Neural progenitor cell (in vitro differentiated cells): ENCODE measurements around the gene ADAM8. TPM values are rescaled to one million over a fixed set of nuclear protein-coding genes. Genes with fewer than 3 reads are reported as not detected.

Source experiments
- DNase-seq: peaks from one replicate; pipeline ENCODE4 v3.0.0-alpha.2; 2016; ENCODE audit warnings: low spot score
- H2AFZ ChIP-seq: fragments of 200-600 bp; sonication (generic); replicated peaks from 2 replicates; pipeline ENCODE4 v1.6.1; 2016; ENCODE audit warnings: antibody characterized with exemption
- H3F3A ChIP-seq: fragments of 200-600 bp; sonication (generic); 2 replicates; pipeline ENCODE4 v1.6.1; 2016; ENCODE audit warnings: antibody characterized with exemption, low read depth
- H3K27ac ChIP-seq: fragments of 200-600 bp; sonication (generic); 2 replicates; pipeline ENCODE4 v1.5.1; 2016; ENCODE audit warnings: mild to moderate bottlenecking
- H3K27me3 ChIP-seq: fragments of 200-600 bp; sonication (generic); 2 replicates; pipeline ENCODE4 v1.6.1; 2016; ENCODE audit warnings: mild to moderate bottlenecking, moderate library complexity
- H3K36me3 ChIP-seq: fragments of 200-600 bp; sonication (generic); 2 replicates; pipeline ENCODE4 v1.5.1; 2016
- H3K4me1 ChIP-seq: fragments of 200-600 bp; sonication (generic); 2 replicates; pipeline ENCODE4 v1.6.1; 2016; ENCODE audit warnings: mixed run types
- H3K4me2 ChIP-seq: fragments of 200-600 bp; sonication (generic); 2 replicates; pipeline ENCODE4 v1.6.1; 2016
- H3K4me3 ChIP-seq: fragments of 200-600 bp; sonication (generic); 2 replicates; pipeline ENCODE4 v1.5.1; 2016
- H3K79me2 ChIP-seq: fragments of 200-600 bp; sonication (generic); 2 replicates; pipeline ENCODE4 v1.6.1; 2016; ENCODE audit warnings: low read depth
- H3K9ac ChIP-seq: fragments of 200-600 bp; sonication (generic); 2 replicates; pipeline ENCODE4 v1.6.1; 2016
- H3K9me3 ChIP-seq: fragments of 200-600 bp; sonication (generic); 2 replicates; pipeline ENCODE4 v1.5.1; 2016; ENCODE audit warnings: low read depth
- H4K20me1 ChIP-seq: fragments of 200-600 bp; sonication (generic); 2 replicates; pipeline ENCODE4 v1.6.1; 2016; ENCODE audit warnings: low read depth
- H3K27ac Mint-ChIP-seq: 3 replicates; pipeline ENCODE4 v1.8.0; 2021; ENCODE audit warnings: mixed read lengths
- H3K27me3 Mint-ChIP-seq: 2 replicates; pipeline ENCODE4 v1.8.0; 2022; ENCODE audit warnings: low read depth, mild to moderate bottlenecking, inconsistent platforms, moderate library complexity, mixed read lengths; ENCODE audit not compliant: insufficient read depth
- H3K36me3 Mint-ChIP-seq: 3 replicates; pipeline ENCODE4 v1.8.0; 2021; ENCODE audit warnings: mixed read lengths
- H3K4me1 Mint-ChIP-seq: 3 replicates; pipeline ENCODE4 v1.8.0; 2021; ENCODE audit warnings: mixed read lengths
- H3K4me3 Mint-ChIP-seq: 3 replicates; pipeline ENCODE4 v1.8.0; 2021; ENCODE audit warnings: mild to moderate bottlenecking, moderate library complexity, mixed read lengths
- H3K9me3 Mint-ChIP-seq: 3 replicates; pipeline ENCODE4 v1.8.0; 2020; ENCODE audit warnings: mixed read lengths
- EZH2 ChIP-seq: fragments of 200-600 bp; sonication (generic); IDR thresholded peaks from 2 replicates; pipeline ENCODE4 v1.6.1; 2017; ENCODE audit warnings: antibody characterized with exemption, mild to moderate bottlenecking, moderate library complexity
- EZH2phosphoT487 ChIP-seq: fragments of 200-600 bp; sonication (generic); IDR thresholded peaks from 2 replicates; pipeline ENCODE4 v1.6.1; 2017; ENCODE audit warnings: antibody characterized with exemption
- total RNA-seq: library from RNA; depleted of rRNA; stranded (reverse); fragments of >200 nt; gene quantifications from 2 replicates; pipeline ENCODE4 v1.2.3, GENCODE V29; 2015; ENCODE audit warnings: low replicate concordance
- TF ChIP-seq, protein P1 (sequence below): fragments of 200-600 bp; sonication (generic); IDR thresholded peaks from 2 replicates; pipeline ENCODE4 v1.5.1; 2017; ENCODE audit warnings: antibody characterized with exemption, mild to moderate bottlenecking

ADAM8 gene
- total RNA-seq, 1 donor from 2014 or later, result 3.3 TPM

DNA sequence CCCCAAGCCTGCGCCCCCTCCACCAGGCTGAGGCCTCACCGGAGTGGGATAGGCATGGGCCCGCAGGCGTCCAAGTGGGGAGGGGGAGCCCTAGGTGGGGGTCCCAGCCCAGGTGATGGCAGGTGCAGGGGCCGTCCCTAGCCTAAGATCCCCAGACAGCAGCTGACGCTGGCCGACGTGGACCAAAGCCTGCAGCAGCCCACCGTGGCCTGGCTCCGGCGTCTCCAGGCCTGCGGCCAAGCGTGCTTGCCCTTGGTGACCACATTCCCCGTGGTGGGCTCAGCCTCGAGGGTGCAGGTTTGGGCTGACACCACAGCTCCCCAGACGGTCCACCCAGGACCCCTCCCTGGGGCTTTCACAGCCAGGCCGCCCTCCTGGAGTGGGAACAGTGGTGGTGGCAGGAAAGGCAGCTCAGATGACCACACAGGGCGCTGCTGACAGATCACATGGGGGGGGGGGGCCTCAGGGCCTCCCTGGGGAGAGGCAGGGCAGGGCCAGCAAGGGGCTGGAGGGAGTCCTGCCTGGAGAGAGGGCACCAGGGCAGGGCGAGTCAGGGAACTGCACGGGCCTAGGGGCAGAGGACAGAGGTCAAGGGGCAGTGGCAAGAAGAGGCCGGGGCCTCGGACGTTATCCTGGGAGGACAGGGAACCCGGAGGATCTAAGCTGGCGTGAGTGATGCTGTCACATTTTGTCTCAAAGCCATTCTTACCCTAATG is 767 bp upstream of the ADAM8 start:
- H3K27me3 Mint-ChIP-seq, result peaks cover 7% of the 10 kb centered on the region
- no peak overlapping the region for H3K27ac ChIP-seq
- H3K4me3 Mint-ChIP-seq, result no peak overlapping the region

DNA sequence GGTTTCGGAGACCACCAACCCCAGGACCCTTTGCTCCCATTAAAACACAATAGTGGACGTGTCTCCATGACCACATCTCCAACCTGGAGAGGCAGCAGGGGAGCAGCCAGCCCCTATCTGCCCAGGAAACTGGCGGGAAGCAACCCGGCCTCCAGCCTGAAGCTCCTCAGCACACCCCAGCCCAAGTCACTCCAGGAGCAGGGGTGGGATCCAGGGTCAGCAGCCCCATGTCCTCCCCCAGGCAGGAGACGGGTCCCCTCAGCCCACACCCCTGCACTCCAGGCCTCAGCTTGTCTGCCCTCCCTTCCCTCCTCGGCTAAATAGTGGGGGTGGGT is 601 bp downstream of the ADAM8 start:
- peak overlapping the region; percentile 85 for H3K4me2 ChIP-seq
- H3K9me3 ChIP-seq, result no peaks in the 10 kb centered on the region
- H3K36me3 ChIP-seq, result no peaks in the 10 kb centered on the region
- Mint-ChIP-seq H3K36me3 (no peaks in the 10 kb centered on the region), H3K27me3 (peaks cover 7% of the 10 kb centered on the region), H3K9me3 (no peaks in the 10 kb centered on the region), H3K4me3 (no peak overlapping the region), H3K4me1 (peaks cover 2% of the 10 kb centered on the region), H3K27ac (no peak overlapping the region)
- no peak overlapping the region for H3K9ac ChIP-seq
- H3K4me3 ChIP-seq, result peak overlapping the region; percentile 49
- DNase-seq, result no peak
- H3K27me3 ChIP-seq, result peaks cover 22% of the 10 kb centered on the region
- peaks cover 8% of the 10 kb centered on the region for H4K20me1 ChIP-seq
- peaks cover 22% of the 10 kb centered on the region for H3K4me1 ChIP-seq
- H3F3A ChIP-seq, result peaks cover 15% of the 10 kb centered on the region
- peak overlapping the region; percentile 73 for H2AFZ ChIP-seq
- H3K79me2 ChIP-seq, result no peaks in the 10 kb centered on the region
- no peak overlapping the region for H3K27ac ChIP-seq
- TF ChIP-seq, protein P1, sequence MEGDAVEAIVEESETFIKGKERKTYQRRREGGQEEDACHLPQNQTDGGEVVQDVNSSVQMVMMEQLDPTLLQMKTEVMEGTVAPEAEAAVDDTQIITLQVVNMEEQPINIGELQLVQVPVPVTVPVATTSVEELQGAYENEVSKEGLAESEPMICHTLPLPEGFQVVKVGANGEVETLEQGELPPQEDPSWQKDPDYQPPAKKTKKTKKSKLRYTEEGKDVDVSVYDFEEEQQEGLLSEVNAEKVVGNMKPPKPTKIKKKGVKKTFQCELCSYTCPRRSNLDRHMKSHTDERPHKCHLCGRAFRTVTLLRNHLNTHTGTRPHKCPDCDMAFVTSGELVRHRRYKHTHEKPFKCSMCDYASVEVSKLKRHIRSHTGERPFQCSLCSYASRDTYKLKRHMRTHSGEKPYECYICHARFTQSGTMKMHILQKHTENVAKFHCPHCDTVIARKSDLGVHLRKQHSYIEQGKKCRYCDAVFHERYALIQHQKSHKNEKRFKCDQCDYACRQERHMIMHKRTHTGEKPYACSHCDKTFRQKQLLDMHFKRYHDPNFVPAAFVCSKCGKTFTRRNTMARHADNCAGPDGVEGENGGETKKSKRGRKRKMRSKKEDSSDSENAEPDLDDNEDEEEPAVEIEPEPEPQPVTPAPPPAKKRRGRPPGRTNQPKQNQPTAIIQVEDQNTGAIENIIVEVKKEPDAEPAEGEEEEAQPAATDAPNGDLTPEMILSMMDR, result no peak
- TF ChIP-seq EZH2 (no peak), EZH2phosphoT487 (no peak)

More for the DNA sequence above, 767 bp upstream of the ADAM8 start:
- peaks cover 2% of the 10 kb centered on the region for H3K4me1 Mint-ChIP-seq
- H3K36me3 ChIP-seq, result no peaks in the 10 kb centered on the region
- peaks cover 2% of the 10 kb centered on the region for H3K36me3 Mint-ChIP-seq
- H4K20me1 ChIP-seq, result peaks cover 8% of the 10 kb centered on the region
- DNase-seq, result no peak
- H3K4me1 ChIP-seq, result peaks cover 22% of the 10 kb centered on the region
- H3K4me3 ChIP-seq, result no peak overlapping the region
- H3K9me3 ChIP-seq, result no peaks in the 10 kb centered on the region
- TF ChIP-seq EZH2phosphoT487 (no peak), EZH2 (no peak)
- no peak overlapping the region for H2AFZ ChIP-seq
- no peaks in the 10 kb centered on the region for H3K79me2 ChIP-seq
- peaks cover 22% of the 10 kb centered on the region for H3K27me3 ChIP-seq
- peaks cover 15% of the 10 kb centered on the region for H3F3A ChIP-seq
- H3K27ac Mint-ChIP-seq, result no peak overlapping the region
- H3K9me3 Mint-ChIP-seq, result no peaks in the 10 kb centered on the region
- peak overlapping the region; percentile 85 for H3K4me2 ChIP-seq
- no peak overlapping the region for H3K9ac ChIP-seq

DNA sequence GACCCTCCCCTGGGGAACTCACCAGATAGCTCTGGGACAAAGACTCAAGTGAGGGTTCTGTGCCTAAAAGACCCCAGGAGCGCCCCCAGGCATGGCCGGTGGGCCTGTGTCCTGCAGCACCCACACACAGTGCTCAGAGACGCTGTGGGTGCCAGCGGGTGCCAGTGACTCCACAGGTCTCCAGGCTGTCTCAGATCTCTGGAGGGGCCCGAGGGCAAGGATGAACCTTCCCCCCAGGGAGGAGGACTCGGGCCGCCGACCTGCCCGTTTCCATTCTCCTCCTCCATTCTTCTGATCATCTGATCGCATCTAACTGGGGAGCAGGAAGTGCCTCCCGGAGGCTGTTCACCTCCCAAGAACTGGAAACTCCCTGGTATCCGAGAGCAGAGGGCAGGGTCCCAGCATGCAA is 980 bp downstream of the ADAM8 start:
- DNase-seq, result no peak
- Histone ChIP-seq H3K4me1 (peaks cover 22% of the 10 kb centered on the region), H3K36me3 (no peaks in the 10 kb centered on the region), H3K9ac (no peak overlapping the region), H3K9me3 (no peaks in the 10 kb centered on the region), H4K20me1 (peaks cover 8% of the 10 kb centered on the region), H3K27ac (no peak overlapping the region), H3F3A (peaks cover 15% of the 10 kb centered on the region), H3K4me3 (no peak overlapping the region), H3K4me2 (peak overlapping the region; percentile 85), H3K27me3 (peaks cover 22% of the 10 kb centered on the region), H2AFZ (no peak overlapping the region), H3K79me2 (no peaks in the 10 kb centered on the region)
- Mint-ChIP-seq H3K27me3 (peaks cover 7% of the 10 kb centered on the region), H3K4me3 (no peak overlapping the region), H3K9me3 (no peaks in the 10 kb centered on the region), H3K4me1 (peaks cover 2% of the 10 kb centered on the region), H3K36me3 (no peaks in the 10 kb centered on the region), H3K27ac (no peak overlapping the region)
- TF ChIP-seq, protein P1, result peak; percentile 19
- no peak for TF ChIP-seq EZH2
